HepG2 (cell line): ENCODE results near the gene COA1.

Experiments
- BRD4 ChIP-seq: sonication (generic); formaldehyde crosslinking; IDR thresholded peaks from 2 replicates; pipeline ENCODE4 v1.4.0; 2020; ENCODE audit warnings: missing genetic modification reagents
- CREB1 ChIP-seq, 2 experiments: fragments of 450-650 bp in 1 of 2; IDR thresholded peaks; 2 replicates each; pipeline ENCODE4 v1.6.1; 2016 to 2017; ENCODE audit warnings: control low read depth in 1 of 2, mild to moderate bottlenecking in 1 of 2, missing compliant biosample characterization in 1 of 2, missing genetic modification characterization in 1 of 2
- CREM ChIP-seq, 2 experiments: sonication (generic) in 1 of 2; formaldehyde crosslinking in 1 of 2; IDR thresholded peaks; 2 replicates each; pipeline versions ENCODE4 v1.4.0 to v1.6.1; 2016 to 2020; ENCODE audit warnings: antibody characterized with exemption in 1 of 2, mild to moderate bottlenecking in 1 of 2, missing genetic modification reagents in 1 of 2
- EZH2 ChIP-seq: conservative IDR thresholded peaks from 2 replicates; pipeline ENCODE4 v1.6.1; 2012; ENCODE audit warnings: mild to moderate bottlenecking, low read depth, low read length, moderate library complexity
- MYC ChIP-seq: sonication (generic); formaldehyde crosslinking; IDR thresholded peaks from 2 replicates; pipeline ENCODE4 v1.9.0; 2021; ENCODE audit warnings: missing genetic modification reagents, borderline replicate concordance
- MYNN ChIP-seq: sonication (generic); formaldehyde crosslinking; IDR thresholded peaks from 2 replicates; pipeline ENCODE4 v1.4.0; 2020; ENCODE audit warnings: mild to moderate bottlenecking, low read depth, missing genetic modification reagents
- POLR2A ChIP-seq, 2 experiments: IDR thresholded peaks; 2 replicates each; pipeline ENCODE4 v1.6.1; 2011; ENCODE audit warnings: low read depth in 2 of 2, low read length in 2 of 2, mild to moderate bottlenecking in 1 of 2, moderate library complexity in 1 of 2; ENCODE audit not compliant: insufficient read depth in 1 of 2
- SAP130 ChIP-seq: IDR thresholded peaks from 2 replicates; pipeline ENCODE4 v1.6.1; 2016; ENCODE audit warnings: low read depth
- SIN3A ChIP-seq: IDR thresholded peaks from 2 replicates; pipeline ENCODE4 v1.6.1; 2011; ENCODE audit warnings: low read depth, mild to moderate bottlenecking, control low read depth, low read length, borderline replicate concordance
- TCF7L2 ChIP-seq: IDR thresholded peaks from 2 replicates; pipeline ENCODE4 v1.6.1; 2011; ENCODE audit warnings: mild to moderate bottlenecking, low read depth, low read length, moderate library complexity
- ZNF616 ChIP-seq: sonication (generic); formaldehyde crosslinking; IDR thresholded peaks from 2 replicates; pipeline ENCODE4 v1.5.0; 2020; ENCODE audit warnings: low read depth, mild to moderate bottlenecking, missing genetic modification reagents
- ZNF841 ChIP-seq: sonication (generic); formaldehyde crosslinking; IDR thresholded peaks from 2 replicates; pipeline ENCODE4 v1.8.1; 2023; ENCODE audit warnings: missing genetic modification reagents, borderline replicate concordance
- TF ChIP-seq, protein P1 (sequence below): sonication (generic); formaldehyde crosslinking; IDR thresholded peaks from 2 replicates; pipeline ENCODE4 v1.5.1; 2020; ENCODE audit warnings: missing genetic modification reagents, mild to moderate bottlenecking, borderline replicate concordance

DNA sequence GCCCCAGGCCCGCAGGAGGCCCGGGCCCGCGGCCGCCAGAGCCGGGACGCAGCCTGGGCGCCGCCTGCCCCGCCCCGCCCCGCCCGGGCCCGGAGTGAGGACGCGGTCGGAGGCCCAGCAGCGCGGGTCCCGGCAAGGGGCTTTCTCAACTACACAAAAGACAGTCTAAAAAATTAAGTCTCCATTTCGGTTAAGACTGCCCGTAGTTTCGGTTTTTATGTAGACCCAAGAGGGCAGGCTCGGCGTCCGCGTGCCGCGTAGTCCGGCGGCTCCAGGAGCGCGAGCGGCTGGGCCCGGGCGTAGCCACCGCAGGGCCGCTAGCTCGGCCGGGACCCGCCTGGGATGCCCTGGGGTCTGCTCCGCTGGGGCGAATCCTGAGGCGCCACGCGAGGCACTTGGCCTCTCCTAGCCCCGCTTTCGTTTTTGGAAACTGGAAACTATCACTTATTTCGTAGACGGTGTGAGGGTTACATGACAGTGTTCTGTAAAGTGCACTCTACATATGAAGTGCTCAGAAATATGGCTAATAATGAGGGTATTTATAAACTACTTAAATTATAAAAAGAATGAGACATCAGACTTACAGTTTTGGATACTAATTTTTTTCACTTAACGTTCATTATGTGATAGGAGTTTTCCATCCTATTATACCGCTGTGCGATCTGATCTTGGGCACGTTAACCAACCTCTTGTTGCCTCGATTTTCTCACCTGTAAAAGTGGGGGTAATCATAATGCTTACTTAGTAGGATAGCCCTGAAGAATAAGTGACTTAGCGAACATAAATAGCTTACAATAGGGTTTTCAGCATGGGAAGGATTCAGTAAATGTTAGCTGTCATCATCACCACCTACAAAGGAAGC, 29.7 kb upstream of the COA1 start:
- no peak for TF ChIP-seq CREB1 (IDR thresholded peaks at IDR 0.05)
- TF ChIP-seq CREB1 (CRISPR knock-in tag; IDR thresholded peaks at IDR 0.05), result no peak
- no peak for TF ChIP-seq MYNN
- no peak for TF ChIP-seq BRD4
- no peak; the same call in 1 of the 2 replicates for TF ChIP-seq ZNF616 (CRISPR knock-in tag)
- TF ChIP-seq EZH2, result no peak
- no peak for TF ChIP-seq SAP130 (CRISPR knock-in tag)
- TF ChIP-seq ZNF841, result no peak
- TF ChIP-seq POLR2A (IDR thresholded peaks at IDR 0.05; ENCODE audit: insufficient read depth in 1 of 2, low read depth in 2 of 2, low read length in 2 of 2), result no peak
- no peak for TF ChIP-seq TCF7L2
- TF ChIP-seq SIN3A, result peak; percentile 21; the same call in 1 of the 2 replicates
- TF ChIP-seq, protein P1, sequence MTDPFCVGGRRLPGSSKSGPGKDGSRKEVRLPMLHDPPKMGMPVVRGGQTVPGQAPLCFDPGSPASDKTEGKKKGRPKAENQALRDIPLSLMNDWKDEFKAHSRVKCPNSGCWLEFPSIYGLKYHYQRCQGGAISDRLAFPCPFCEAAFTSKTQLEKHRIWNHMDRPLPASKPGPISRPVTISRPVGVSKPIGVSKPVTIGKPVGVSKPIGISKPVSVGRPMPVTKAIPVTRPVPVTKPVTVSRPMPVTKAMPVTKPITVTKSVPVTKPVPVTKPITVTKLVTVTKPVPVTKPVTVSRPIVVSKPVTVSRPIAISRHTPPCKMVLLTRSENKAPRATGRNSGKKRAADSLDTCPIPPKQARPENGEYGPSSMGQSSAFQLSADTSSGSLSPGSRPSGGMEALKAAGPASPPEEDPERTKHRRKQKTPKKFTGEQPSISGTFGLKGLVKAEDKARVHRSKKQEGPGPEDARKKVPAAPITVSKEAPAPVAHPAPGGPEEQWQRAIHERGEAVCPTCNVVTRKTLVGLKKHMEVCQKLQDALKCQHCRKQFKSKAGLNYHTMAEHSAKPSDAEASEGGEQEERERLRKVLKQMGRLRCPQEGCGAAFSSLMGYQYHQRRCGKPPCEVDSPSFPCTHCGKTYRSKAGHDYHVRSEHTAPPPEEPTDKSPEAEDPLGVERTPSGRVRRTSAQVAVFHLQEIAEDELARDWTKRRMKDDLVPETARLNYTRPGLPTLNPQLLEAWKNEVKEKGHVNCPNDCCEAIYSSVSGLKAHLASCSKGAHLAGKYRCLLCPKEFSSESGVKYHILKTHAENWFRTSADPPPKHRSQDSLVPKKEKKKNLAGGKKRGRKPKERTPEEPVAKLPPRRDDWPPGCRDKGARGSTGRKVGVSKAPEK, result no peak
- no peak for TF ChIP-seq CREM (IDR thresholded peaks at IDR 0.05)
- TF ChIP-seq CREM (CRISPR knock-in tag; IDR thresholded peaks at IDR 0.05), result no peak
- TF ChIP-seq MYC (CRISPR knock-in tag), result no peak
